IPS DF 4.7 (cell line): Measurements from ENCODE around the gene NAV3.
A peak's percentile ranks its signal among the peaks of the same experiment; 100 is the strongest.

Experiments used
- DNase-seq: peaks from one replicate; pipeline ENCODE4 v3.0.0-alpha.2; 2013; ENCODE audit warnings: low spot score; ENCODE audit errors: extremely low read depth

The NAV3 gene

DNA sequence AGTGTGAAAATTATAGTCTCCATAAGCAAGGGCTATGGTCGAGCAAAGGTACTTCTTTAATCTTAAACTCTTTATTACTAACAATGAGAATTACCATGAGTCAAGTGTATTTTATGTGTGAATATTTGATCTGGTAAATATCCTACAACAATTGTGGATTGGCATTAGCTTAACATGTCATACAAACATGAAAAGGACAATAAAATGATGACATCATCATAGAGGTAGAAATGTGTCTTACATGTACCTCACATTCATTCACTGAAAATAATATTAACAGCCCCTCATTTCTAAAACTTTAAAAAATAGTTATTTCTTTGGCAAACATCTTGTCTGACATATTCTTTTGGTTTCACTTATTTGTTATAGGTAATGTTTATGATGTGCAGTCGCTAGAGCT is 355.0 kb downstream of the NAV3 start:
- no peak for DNase-seq

DNA sequence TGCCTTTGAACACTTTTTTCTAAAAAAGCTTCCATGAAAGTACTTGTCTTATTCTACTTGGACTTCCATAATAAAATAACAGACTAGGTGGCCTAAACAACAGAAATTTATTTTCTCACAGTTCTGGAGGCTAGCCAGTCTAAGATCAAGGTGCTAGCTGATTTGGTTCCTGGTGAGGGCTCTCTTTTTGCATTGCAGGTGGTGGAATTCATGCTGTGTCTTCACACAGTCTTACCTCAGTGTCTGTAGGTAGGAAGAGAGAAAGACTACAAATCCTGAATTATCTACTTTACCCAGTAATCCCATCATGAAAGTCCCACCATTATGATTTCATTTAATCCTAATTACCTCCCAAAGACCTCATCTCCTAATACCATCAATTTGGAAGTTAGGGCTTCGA is 356.0 kb downstream of the NAV3 start:
- DNase-seq = no peak

DNA sequence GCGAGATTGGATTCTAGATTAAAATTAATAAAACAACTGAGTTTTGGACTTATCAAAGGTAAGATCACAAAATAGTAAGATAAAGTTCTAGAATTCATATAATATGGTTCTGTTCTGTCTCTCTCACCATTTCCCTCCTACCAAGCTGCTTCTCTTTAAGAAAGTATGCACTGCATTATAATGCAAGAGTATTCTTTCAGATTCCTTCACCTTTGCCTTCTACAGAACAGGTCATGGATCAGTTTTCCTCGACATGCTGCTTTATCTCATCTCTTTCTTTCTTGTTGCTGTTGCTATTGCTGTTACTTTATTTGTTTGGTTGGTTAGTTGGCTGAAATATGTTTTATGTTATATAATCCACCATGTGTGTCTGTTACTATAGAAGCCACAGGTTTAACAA is 357.0 kb downstream of the NAV3 start:
- DNase-seq = no peak

DNA sequence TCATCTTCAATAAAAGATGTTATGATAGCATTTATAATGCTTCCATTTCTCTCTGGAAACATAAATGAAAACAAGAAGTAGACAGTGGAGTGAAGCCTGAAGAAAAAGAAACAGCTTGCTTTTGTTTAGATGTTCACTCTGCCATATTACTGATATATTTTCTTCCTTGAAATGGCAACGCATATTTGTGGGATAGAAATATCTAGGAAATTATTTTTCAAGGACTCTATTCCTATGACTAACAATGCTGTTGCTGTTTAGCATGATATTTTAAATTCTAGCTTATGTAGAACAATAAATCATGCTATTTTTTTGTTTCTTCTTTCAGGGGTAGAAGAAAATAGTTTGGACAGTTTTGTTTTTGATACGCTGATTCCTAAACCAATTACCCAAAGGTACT is 359.0 kb downstream of the NAV3 start:
- DNase-seq = no peak

DNA sequence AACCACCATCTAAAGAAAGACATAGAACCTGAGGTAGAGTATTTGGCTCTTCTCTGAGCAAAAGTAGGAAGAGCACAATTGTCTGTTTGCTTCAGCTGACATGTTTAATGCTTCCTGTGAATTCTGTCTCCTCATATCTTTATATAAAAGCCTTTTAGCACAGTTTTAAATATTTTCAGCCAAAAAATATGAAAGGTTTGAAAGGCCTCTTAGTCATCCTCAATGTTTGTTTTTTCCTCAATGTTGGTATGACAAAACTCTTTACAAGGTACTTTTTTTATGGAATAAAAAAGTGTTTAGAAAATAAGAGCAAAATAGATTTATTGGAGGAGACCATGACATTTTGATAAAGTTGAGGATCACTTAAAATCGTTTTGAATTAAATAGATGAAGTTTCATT is 360.9 kb downstream of the NAV3 start:
- DNase-seq = no peak

DNA sequence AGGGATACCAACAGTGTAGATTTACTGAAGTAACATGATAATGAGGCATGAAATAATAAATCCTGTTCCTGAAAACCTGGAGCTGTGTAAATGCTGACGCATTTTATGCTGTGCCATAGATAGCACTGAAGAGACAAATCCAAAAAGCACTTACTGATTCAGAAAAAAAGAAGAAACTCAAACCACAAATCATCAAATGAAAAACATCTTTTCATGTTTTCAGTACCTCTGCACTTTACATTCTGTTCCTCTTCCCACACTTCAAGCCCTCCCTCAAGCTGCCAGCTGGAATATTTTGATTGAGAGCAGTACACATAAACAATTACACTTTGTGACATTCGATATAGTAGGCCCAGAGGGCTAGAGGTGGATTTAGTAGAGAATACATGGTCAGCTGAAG is 362.3 kb downstream of the NAV3 start:
- no peak for DNase-seq

DNA sequence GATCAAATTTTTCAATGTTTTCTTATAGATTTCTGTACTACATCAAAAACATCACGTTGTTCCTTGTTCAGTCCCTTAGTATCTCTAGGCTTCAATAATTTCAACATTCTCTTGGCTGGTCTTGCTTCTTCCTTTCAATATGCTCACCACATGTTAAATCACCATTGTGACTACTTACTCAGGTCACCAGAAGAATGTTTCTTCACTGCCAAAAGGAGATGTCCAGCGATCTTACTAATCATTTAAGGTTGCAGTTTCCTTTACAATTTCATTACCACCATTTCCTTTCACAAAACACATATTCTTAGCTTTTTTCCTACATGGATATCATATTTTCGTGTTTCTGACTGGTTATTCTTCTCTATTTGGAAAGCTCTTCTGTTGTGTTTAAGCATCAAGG is 363.8 kb downstream of the NAV3 start:
- DNase-seq = no peak

DNA sequence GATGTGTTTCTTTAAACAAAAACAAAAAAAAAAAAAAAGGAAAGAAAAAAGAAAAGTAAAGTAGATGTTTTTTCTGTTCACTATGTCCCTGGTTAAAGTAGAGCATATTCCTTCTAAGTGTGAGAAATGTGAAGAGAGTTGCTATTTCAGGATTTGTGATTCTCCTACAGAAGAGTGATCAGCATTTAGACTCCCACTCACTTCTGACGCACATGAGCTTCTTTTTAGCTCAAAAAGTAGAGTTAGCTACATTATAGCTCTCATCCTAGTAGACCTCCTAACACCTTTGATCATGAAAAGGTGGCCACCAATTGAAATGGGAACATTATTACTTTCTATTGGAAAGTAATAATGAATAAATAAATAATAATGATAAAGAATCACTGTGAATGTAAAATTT is 368.2 kb downstream of the NAV3 start:
- no peak for DNase-seq

DNA sequence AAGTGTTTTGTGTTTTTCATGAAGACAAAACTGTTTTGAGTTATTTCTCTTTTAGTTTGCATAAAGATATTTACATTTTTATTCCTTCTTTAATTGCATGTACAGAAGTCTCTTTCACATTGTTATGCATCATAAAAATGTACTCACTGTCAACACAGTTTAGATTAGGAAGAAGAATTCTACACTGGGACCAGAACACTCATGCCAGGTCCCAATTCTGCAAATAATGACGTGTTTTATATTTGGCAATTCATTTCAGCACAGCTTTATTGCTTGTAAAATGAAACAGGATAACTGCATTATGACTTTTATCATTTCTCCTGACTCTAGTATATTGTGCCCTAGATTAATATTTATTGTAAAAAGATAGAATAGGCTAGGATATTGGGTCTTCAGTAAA is 369.2 kb downstream of the NAV3 start:
- no peak for DNase-seq

DNA sequence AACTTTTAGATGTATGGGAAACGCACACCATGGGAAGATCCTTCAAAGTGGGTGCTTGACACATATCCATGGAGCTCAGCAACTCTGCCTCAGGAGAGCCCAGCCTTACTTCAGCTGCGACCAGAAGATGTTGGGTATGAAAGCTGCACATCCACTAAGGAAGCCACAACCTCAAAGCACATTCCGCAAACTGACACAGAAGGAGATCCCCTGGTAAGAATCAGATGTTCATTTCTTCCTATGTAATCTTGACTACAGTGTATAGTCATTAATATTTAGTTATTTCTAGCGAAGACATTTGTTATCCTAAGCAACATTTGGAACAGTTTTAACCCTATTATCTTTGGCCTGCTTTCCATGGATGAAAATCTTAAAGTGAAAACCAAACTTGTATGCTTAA is 374.2 kb downstream of the NAV3 start:
- no peak for DNase-seq

DNA sequence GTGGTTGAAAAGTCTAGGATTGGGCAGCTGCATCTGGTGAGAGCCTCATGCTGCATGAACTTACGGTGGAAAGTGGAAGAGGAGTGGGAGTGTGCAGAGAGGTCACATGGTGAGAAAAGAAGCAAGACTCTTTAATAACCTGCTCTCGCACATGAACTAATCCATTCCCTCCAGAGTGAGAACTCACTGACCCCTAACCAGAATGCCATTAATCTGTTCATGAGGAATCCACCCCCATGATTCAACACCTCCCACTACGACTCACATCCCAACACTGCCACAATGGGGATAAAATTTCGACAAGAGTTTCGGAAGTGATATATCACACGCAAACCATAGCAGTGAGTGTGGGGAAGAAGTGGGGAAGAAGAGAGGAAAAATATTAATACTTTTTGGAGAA is 377.4 kb downstream of the NAV3 start:
- DNase-seq = no peak

DNA sequence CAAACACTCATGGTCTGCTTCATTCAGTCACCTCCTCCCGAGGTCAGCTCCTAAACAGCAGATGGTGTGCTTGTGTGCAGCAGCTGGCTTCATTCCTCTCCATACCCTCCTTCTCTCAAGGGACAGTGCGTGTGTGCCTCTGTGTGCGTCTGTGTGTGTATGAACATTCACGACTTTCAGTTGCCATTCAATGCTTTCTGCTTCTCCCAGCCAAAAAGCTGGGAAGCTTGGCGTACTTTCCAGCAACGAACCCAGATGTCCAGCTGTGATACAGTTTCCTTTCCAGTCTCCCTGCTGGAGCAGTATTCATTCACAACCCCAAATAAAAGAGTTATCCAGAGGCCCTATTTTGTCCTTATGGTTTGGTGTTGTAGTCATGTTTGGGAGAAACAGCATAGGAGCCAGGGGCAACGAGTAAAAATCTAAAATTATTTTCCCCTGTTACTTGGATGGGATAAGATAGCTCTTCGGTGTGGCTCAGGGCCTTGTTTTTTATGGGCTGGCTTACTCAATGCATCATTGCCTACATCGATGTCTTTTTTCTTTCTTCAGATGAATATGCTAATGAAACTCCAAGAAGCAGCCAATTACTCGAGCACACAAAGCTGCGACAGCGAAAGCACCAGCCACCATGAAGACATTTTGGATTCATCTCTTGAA is 379.3 kb downstream of the NAV3 start:
- DNase-seq = no peak

DNA sequence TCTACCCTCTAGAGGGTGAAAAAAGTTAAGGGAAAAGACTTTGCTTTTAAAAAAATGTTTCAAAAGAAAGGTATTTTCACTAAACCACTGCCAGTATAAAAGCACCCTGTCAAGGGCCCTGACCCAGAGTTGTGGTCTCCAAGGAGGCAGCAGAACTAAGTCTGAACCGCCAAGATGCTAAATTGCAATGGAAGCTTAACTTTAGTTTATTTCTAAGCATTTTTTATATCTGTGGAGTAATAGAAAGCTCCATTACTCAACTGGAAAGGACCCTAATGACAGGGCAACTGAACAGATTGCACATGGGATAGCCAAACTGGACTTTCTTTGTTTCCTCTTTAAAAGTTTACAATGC is 379.8 kb downstream of the NAV3 start:
- DNase-seq = no peak

DNA sequence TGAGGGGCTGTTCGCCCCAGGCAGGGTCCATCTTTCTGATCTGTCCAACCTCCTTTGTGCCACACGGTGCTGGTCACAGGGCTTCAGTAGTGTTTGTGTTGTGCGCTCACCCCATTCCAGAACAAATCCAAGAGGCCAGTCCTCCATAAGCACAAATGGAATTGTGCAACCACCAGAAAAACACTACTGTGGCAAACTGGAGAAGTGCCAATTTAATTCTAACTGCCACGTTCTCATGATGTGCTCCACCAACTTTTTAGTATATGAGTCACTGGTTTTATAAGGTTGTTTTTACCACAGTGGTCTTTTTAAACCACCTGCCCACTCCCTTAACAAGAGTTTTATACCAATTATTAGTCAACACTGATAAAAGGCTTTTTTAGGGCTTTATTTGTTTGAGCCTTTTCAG is 380.2 kb downstream of the NAV3 start:
- DNase-seq = no peak

DNA sequence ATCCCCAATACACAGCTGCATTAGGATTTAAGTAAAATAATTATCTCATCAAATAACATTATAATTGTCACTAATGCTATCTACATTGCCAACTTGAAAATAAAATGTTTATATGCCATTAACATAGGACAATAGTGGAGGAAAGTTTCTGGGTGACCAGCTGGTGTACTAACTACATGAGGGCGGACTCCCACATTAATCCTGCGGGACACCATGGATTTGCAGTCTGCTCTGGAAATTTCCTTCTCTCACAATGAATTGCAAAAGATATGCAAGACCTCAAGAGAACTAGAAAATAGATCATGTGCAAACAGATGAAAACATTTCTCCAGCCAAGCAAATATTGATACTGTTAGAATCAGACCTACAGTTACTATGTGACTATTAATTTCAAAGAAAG is 390.1 kb downstream of the NAV3 start:
- no peak for DNase-seq

DNA sequence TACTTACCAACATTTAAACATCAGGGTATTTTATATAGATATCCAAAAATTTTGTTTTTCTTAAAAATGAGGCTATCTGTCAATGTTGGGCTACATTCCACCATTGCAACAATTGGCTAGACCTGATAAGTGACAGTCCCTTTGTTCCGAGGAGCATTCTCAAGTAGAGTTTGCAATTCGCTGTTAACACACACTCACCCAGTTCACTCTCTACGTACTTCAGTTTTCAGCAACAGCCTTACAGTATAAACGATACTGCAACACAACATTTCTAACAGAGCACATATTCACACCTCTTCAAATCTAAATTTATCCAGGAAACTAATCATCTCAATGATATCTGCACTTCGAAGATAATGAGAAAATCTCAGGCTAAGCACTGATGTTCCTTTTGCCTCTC is 393.5 kb downstream of the NAV3 start:
- no peak for DNase-seq

DNA sequence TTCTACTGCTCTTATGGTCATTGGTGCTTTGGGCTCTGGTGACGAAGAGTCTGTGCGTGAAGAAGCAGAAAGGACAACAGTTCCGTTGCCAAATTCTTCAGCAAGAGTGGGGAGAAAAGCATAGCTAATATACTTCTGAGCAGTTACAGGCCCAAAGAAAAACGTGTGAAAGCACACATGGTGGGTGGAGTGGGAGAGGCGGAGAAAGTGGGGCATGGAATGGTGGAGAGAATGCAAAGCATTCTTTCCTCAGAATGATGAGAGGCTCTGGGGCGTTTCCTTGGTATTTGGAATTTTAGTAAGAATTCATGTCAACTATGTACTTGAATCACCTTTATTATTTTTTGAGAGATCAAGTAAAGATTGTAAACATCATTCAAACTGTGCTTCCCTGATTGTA is 396.1 kb downstream of the NAV3 start:
- no peak for DNase-seq

DNA sequence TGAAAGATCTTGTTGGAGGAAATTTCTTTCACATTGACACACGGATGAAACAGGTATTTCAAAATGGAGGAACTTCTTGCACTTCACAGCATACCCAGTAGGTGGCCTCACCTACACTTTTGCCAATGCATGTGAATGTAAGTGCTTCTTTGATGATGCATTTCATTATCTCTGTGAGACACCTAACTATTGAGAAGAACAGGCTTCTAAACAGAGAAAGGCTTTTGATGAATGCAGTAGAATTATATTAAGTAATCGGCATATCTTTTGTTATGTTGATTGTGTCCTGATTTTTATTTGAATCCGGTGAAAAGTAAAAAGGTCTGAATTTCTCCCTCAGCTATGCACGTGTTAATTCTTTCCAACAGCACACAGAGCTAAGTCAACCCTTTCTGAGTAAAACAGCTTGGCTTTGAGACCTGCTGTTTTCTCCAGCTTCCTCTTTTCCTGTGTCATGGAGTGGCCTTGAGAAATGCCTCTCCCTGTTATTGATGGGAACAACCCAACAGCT is 399.0 kb downstream of the NAV3 start:
- peak; percentile 72 for DNase-seq

DNA sequence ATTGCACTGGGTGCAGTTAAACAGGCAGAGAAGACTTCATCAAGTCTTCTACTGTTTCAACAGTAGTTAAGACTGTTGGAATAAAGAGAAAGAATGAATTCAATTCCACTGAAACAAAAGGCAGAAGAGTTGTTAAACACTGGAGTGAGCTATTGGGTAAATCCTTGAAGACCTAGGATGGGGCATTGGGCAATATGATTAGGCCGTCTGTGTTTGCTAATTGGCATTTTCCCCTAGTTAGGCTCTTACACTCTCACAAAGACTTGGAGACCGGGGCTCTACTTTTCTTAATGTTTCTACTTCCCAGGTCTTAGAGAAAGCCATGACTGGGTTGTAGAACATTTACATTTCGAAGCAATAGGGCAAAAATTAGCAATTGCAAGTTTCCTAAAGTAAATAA is 402.1 kb downstream of the NAV3 start:
- no peak for DNase-seq

DNA sequence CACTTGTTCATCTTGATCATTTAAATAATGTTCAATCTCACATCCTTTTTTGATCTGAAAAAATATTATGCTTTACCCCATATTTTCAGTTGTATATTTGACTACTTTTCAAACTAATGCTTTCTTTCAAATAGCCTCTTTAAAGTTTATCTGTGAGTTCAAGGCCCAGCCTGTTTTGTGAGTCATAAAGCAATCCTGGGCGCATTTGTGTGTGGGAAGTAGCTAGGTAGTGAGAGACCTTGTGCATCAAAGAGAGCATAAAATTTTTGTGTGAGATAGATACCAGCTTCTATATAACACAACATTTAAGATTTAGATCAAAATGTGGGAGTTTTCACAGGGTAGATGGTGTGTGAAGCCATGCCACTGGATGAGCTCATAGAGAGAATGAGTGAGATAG is 405.6 kb downstream of the NAV3 start:
- no peak for DNase-seq

DNA sequence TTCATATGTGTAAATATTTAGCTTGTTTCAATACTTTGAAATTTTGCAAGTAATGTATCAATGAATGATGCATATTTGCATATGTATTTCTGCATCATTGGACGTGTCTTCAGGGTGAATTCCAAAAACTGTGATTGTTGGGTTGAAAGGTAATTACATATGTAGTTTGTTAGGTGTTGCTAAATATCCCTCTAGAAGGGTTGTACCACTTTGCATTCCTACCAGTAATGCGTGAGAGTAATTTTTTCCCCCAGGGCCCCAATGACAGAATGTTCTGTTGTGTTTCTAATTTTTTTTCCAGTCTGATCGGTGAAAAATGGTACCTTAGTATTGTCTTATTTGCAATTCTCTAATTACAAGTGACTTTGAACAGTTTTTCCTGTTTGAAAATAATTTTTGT is 408.9 kb downstream of the NAV3 start:
- DNase-seq = no peak

DNA sequence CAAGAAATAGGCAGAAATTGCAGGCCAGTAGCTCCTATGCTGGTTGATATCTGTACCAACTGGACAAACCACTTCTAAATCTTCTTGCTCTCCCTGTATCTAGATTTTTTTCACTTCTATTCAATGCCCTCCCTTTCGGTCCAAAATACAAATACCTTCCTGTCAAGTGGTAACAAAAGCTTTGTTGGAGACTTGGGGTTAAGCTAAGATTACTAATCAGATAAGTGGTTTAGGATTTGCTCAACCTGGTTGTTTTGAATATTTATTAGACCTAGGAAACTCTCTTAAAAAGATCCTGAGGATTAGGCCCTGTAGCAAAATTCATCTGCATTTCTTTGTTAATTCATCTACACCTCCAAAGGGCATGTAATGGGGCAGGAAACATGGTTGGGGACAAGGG is 410.1 kb downstream of the NAV3 start:
- no peak for DNase-seq

DNA sequence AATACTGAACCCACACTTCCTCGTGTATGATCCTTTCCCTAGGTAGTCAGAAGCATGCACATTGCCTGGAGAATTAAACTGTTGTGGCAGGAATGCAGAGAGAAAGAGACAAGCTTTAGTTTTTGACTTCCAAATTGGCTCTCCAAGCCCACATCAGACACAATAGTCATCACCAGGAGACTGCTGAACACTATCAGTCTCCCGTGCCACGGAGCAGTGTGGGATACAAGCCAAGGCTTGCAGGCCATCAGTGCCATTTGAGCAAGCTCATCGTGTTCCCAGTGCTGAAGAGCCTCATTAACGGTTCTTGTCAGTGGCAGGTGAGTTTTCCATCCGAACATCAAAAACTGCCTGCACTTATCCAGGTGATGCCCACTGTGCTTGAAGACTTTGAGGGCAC is 410.8 kb downstream of the NAV3 start:
- no peak for DNase-seq

DNA sequence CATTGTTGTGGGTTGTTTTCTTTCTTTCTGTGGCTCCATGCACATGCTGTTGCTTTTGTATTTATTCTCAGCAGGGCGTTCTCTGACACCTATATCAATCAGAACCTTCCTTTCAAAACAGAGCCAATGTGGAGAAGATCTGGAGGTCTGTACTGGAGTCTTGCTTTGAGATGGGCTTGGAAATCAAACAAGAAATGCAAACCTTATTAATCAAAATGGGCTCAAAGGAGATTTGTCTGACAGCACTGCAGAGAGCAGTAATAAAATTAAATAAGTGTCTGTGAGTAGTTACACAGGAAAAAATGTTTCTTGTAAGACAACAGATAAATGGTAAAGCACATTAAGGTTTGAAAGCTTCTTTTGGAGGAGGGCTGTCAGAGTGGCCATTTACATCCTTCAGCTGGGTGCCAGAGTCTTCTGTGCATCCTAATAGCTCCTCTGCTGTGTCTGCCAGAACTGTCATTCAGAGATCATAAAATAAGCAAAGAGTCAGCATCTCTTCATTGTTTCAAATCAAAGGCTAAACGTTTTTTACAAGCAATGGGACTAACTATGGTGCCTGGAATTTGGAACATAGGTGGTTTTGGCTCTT is 414.3 kb downstream of the NAV3 start:
- DNase-seq = no peak
